Omental fat pad (tissue), 4 donors: Measurements from ENCODE around the gene GATAD2A. TPM values are rescaled to one million over a fixed set of nuclear protein-coding genes. Genes with fewer than 3 reads are reported as not detected.
A peak's percentile ranks its signal among the peaks of the same experiment; 100 is the strongest.

Experiments used
- ATAC-seq: fragments of 150-250 bp; one replicate; pipeline ENCODE4 v1.9.1; 2016; ENCODE audit warnings: mild to moderate bottlenecking, moderate library complexity; ENCODE audit not compliant: low FRiP score
- DNase-seq: peaks from one replicate; pipeline ENCODE4 v3.0.0-alpha.2; 2019; ENCODE audit warnings: low spot score
- CTCF ChIP-seq, 3 donors: fragments of 450-650 bp; IDR thresholded peaks; one replicate each; pipeline ENCODE4 v1.5.1; 2016 to 2017; ENCODE audit warnings: antibody characterized with exemption in 3 of 3, mild to moderate bottlenecking in 3 of 3, moderate library complexity in 2 of 3
- small RNA-seq: library from RNA; depleted of rRNA; stranded (forward); fragments of <200 nt; gene quantifications from one replicate; pipeline ENCODE3, GENCODE V24; 2016
- total RNA-seq, 4 donors: library from RNA; depleted of rRNA; stranded (reverse); fragments of >200 nt; gene quantifications; one replicate each; pipeline ENCODE4 v1.1.0, GENCODE V29; 2016

Gene GATAD2A
- total RNA-seq, 4 donors from 2014 or later, result 25.9 to 80.3 (median 35.9) TPM

GRCh38 chr19:19552798-19553197 is 147.3 kb downstream of the GATAD2A start:
- ATAC-seq (no peak), DNase-seq (no peak)
- TF ChIP-seq CTCF (IDR thresholded peaks at IDR 0.05), result no peak

- DNase-seq (no peak), ATAC-seq (no peak)
- no peak for TF ChIP-seq CTCF (IDR thresholded peaks at IDR 0.05)
These were observed 148.2 kb downstream of the GATAD2A start for GRCh38 chr19:19553670-19554069.

- DNase-seq (peak; percentile 58), ATAC-seq (no peak)
- no peak for TF ChIP-seq CTCF (IDR thresholded peaks at IDR 0.05)
These were observed 148.9 kb downstream of the GATAD2A start for GRCh38 chr19:19554074-19555023.

- ATAC-seq (no peak), DNase-seq (no peak)
- no peak for TF ChIP-seq CTCF (IDR thresholded peaks at IDR 0.05)
These were observed 152.6 kb downstream of the GATAD2A start for GRCh38 chr19:19558055-19558454.

Small RNAs within 50 kb of the gene (small RNA-seq; reads per million reads assigned to genes)
- gene MIR640, result not detected

Other genes with a start within 250 kb of the GATAD2A start
- under 1 TPM in 1 of 4 donors, not detected in 3; 0.28 TPM for gene MEF2B, start 235.4 kb upstream of the GATAD2A start, total RNA-seq
- gene BORCS8, start 213.5 kb upstream of the GATAD2A start, total RNA-seq, result 10 to 100 TPM; 16.8 to 29.8 (median 19.9) TPM
- 10 to 100 TPM; 31.2 to 46.8 (median 42.3) TPM for gene RFXANK, start 213.4 kb upstream of the GATAD2A start, total RNA-seq
- gene NR2C2AP, start 202.3 kb upstream of the GATAD2A start, total RNA-seq, result 10 to 100 TPM in 3 of 4 donors, 1 to 10 TPM in 1; 7.9 to 22.9 (median 15.7) TPM
- gene NCAN, start 193.7 kb upstream of the GATAD2A start, total RNA-seq, result not detected
- under 1 TPM in 2 of 4 donors, not detected in 2; 0.31 to 0.47 TPM for gene TM6SF2, start 132.4 kb upstream of the GATAD2A start, total RNA-seq
- 10 to 100 TPM; 22.8 to 31.2 (median 24.8) TPM for gene SUGP1, start 85.2 kb upstream of the GATAD2A start, total RNA-seq
- 10 to 100 TPM; 27.6 to 78.5 (median 44.3) TPM for gene MAU2, start 84.8 kb upstream of the GATAD2A start, total RNA-seq
- 1 to 10 TPM in 2 of 4 donors, under 1 TPM in 1, not detected in 1; 0.75 to 3.6 (median 1.3) TPM for gene TSSK6, start 109.9 kb downstream of the GATAD2A start, total RNA-seq
- gene NDUFA13, start 110.5 kb downstream of the GATAD2A start, total RNA-seq, result 10 to 100 TPM; 57.4 to 97.2 (median 63.9) TPM
- gene YJEFN3, start 123.2 kb downstream of the GATAD2A start, total RNA-seq, result 1 to 10 TPM in 1 of 4 donors, under 1 TPM in 3; 0.75 to 1.1 (median 0.90) TPM
- gene CILP2, start 132.6 kb downstream of the GATAD2A start, total RNA-seq, result 1 to 10 TPM in 1 of 4 donors, under 1 TPM in 3; 0.28 to 2.2 (median 0.38) TPM
- gene PBX4, start 213.0 kb downstream of the GATAD2A start, total RNA-seq, result 10 to 100 TPM in 1 of 4 donors, 1 to 10 TPM in 3; 2.2 to 10.1 (median 3.5) TPM
- gene LPAR2, start 222.5 kb downstream of the GATAD2A start, total RNA-seq, result 10 to 100 TPM in 1 of 4 donors, 1 to 10 TPM in 3; 6.5 to 26.0 (median 7.7) TPM
- 10 to 100 TPM in 3 of 4 donors, 1 to 10 TPM in 1; 7.7 to 47.3 (median 18.7) TPM for gene GMIP, start 238.0 kb downstream of the GATAD2A start, total RNA-seq